Stimulated activated CD4-positive, alpha-beta T cell treated with anti-CD3 and anti-CD28 coated beads, Interleukin-2, amount 100 ng/mL, for 24 hours (primary cell): ENCODE measurements around the gene ATP11A.
A peak's percentile ranks its signal among the peaks of the same experiment; 100 is the strongest.
"Not testable (repeated sequence)": the region's sequence is repeated elsewhere in the genome, so short reads cannot be mapped to it uniquely, and the experiment has no call there.

Experiments used
- DNase-seq, 2 donors: peaks; one replicate each; pipeline ENCODE4 v3.0.0-alpha.2; 2020

Gene ATP11A

DNA sequence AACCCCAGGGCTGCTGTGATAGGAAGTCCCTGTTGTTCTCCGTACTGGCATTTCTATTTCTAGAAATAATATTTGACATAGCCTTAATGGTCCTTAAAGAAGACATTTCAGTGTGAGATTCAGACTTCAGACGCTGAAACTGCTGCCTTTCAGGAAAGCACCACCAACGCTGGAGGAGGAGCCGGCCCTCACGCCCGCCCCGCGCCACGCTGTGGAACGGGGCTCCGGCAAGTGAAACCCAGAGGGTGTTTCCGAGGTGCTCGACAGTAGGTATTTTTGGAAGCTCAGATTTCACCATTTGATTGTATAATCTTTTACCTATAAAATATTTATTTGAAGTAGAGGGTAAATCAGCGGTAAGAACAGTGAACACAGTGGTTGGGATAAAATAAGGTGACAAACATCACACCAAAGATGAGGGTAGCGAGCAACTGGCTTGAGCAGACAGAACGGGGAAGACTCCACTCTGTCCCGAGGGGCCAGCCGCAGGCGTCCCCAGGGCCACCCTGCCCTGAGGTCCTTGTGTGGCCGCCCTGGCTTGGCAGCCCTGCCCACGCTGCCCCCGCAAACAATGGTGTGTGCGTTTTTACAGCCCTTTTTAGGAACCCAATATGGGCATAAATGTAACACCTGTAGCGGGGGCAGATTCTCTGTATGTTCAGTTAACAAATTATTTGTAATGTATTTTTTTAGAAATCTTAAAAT, 193.6 kb downstream of the ATP11A start:
- DNase-seq = no peak

- DNase-seq = not testable (repeated sequence)
Measured at GRCh38 chr13:112884700-112885099, 194.9 kb downstream of the ATP11A start.

DNA sequence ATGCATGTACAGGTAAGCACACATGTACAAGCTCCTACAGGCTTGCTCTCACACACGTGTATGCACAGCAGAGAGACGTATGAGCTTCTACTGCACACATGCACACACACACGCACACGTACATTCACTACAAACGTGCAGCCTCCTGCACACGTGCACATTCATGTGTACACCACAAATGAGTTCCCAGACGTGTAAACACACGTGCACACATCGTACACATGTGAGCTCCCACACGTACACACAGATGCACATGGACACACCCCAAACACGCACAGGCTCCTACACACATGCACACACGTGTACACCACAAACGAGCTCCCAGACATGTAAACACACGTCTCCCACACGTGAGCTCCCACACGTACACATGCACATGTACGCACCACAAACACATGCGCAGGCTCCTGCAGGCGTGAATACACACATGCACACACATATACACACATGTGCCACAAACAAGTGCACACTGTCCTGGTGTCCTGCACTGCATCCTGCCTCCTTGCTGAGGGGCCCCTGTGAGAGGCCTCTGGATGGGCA, 195.5 kb downstream of the ATP11A start:
- DNase-seq = no peak

DNA sequence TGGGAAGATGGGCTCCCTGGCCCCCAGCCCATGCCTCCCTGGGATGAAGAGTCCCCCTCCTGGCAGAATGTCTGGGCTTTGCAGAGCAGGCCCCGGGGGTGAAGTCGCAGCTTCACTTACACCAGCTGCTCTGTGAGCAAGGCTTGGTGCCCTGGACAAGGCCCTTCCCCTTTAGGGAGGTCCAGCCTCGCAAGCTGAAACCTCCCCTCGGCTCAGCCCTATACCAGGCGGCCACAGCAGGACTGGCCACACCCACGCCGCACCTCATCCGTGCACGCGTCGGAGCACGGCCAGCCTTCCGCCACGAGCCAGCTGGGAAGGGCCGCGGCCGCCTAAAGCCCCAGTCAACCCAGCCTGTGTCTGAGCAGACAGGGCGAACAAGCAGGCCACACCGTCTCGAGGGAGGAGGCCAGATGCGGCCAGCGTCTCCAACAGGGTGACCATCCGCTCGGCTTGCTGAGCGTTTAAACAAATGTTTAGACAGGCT, 196.0 kb downstream of the ATP11A start:
- no peak for DNase-seq

- DNase-seq = no peak
Measured at GRCh38 chr13:112887151-112887550, 197.3 kb downstream of the ATP11A start.

GRCh38 chr13:112887557-112887991, 197.7 kb downstream of the ATP11A start:
- DNase-seq = no peak

DNA sequence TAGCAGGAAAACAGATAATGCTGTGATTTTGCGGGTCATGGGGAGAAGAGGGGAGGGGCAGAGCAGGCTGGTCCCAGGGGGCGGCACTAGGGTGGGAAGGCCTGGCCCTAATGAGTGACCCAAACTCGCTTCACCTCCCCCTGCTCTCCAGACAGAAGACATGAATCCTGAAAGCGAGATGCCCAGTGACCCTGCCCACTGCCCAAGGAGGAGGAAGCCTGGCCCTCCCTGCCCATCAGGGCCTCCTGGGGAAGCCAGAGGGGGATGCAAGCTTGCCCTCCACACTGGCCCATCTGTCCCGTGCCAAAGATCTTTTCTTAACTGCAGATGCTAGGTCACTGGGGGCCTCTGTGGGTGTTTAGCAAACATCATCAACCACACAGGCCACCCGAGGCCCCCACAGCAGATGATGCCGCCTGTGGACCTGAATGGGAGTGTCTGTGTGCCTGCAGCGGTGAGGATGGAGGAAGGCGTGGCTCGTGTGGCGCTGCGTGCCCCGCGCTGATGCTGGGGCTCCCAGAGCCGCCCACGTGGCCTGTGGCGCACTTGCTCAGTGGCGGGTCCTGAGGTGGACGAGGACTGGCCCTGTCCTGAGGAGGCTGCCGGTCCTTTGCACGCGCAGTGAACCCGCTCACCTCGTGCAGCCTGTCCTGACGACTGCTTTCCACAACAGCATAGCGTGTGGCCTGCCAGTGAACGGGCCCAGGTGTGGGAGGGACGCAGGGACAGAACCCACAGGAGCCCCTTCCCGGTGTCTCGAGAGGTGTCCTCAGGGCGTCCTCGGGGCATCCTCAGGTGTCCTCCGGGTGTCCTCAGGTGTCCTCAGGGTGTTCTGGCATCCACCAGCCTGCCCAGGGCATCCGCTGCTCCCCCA, 198.6 kb downstream of the ATP11A start:
- DNase-seq = no peak

- no peak for DNase-seq
Measured at GRCh38 chr13:112889351-112890290, 199.8 kb downstream of the ATP11A start.

DNA sequence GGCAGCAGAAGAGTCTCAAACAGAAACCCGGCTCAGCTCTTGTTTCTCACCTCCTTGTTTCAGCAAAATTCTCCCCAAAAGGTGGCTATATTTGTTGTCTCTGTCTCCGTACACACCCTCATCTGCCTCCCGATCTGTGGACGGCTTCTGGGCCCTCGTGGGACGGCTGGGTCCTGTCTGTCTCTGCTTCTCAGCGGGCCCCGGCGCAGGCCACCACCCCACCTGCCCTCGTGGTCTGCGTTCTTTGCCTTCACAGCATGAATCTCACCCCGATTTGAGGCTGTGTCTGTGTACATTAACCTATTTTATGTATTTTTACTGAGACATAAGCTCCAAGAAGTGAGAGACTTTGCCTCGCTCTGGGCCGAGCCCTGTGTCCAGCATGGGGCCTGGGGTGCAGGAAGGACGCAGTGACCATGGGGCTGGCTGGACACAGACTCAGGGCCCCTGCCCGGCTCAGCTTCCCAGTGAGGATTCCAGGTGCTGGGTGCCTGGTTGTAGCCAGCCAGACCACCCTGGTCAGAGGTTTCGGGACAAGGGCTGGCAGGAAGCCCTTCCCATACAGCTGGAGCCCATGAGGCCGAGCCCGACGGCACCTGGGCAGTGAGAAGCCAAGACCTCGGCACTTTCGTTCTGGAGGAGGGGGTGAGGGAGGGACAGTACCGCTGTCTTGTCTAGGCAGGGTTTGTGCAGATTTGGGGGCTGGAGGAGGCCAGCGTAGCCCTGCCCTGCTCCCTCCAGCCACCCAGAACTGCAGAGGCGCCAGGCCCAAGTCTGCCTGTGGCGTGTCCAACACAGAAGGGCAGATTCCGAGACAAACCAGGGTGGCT, 200.7 kb downstream of the ATP11A start:
- no peak for DNase-seq

- no peak for DNase-seq
Measured at GRCh38 chr13:112891477-112892401, 201.9 kb downstream of the ATP11A start.

DNA sequence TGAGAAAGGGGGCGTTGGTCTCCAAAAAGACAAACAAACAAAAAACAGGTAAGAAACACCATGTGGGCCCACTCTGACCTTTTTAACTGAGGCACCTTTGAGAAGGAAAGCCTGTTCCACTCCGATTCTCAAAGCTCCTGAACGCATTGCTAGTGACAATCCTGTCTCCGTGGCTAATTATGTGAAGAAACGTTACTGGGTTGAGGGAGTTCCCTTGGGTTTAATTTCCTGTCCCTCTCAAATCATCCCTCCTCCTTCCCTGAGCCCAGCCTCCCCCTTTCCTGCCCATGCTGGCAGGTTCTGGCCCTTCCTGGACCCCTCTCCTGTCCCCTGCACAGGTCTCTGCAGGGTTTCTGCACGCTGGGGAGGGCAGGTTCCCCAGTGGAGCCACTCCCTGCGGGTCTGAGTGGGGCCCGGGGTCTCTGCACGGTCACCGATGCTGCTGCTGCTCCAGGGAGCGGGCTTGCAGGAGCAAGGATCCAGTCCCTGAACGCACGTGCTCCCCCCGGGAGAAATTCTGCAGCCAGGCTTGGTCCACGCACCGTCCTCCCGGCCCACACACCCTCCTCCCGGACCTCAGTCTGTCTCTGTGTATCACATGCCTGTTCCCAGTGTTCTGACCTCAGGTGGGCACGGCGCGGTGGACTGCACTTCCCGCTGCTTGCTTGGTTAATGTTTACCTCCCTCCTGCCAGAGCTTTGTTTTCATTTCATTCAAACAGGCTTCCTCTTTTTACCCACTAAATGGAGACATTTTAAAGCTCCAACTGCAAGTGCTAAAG, 202.8 kb downstream of the ATP11A start:
- DNase-seq = no peak

DNA sequence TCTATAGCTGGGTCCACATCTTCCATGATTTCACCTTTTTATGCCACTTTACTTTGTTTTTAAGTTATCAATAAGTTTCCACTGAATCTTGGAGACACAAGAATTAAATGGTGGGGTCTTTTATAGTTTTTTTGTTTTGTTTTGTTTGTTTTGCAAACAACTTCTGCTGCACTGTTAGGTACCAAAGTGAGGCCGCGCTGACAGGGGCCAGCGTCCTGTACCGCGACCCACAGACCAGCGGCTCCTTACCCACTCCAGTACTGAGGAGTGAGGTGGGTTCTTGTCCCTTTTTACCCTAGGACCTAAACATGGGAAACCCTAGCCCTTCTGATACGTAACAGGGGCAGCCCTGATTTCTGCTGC, 203.3 kb downstream of the ATP11A start:
- DNase-seq = no peak

DNA sequence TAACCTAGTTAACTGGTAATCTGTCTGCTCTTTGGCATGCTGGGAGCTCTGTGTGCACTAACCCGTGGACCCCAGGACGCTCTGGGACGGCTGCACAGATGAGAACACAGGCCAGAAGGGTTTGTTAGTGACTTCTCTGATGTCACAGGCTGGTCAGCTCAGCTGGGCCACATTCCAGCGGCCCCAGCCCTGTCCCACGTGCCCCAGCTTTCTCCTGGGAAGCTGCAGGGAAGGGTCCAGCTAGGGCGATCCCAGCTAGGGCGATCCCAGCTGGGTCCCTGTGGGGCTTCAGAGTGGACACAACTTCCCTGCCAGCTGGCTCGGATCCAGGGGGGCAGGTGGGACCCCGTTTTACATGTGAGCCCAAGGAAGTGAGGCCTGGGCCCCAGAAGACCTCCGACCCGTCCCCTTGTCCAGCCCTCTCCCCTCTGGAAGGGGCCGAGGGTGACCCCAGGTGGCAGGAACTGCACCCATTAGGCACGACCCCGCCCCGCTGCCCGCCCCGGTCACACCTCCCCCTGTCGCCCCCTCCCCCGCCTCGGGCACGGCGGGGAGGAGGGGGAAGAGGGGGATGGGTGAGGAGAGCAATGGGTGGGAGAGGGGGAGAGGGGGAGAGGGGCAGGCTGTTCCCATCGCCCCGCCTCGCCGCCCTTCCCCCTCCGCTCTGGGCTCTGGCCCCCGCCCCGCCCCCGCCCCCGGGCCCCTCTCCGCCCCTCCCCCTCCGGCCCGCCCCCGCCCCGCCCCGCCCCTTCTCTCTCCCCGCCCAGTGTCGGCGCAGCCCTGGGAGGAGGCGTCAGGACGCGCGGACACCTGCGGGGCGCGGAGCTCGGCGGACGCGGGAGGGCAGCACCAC, 204.0 kb downstream of the ATP11A start:
- peak in 1 of 2 donors; percentile 34 for DNase-seq

GRCh38 chr13:112894423-112894672, 204.5 kb downstream of the ATP11A start:
- no peak for DNase-seq

GRCh38 chr13:112894673-112895481, 205.0 kb downstream of the ATP11A start:
- no peak for DNase-seq

DNA sequence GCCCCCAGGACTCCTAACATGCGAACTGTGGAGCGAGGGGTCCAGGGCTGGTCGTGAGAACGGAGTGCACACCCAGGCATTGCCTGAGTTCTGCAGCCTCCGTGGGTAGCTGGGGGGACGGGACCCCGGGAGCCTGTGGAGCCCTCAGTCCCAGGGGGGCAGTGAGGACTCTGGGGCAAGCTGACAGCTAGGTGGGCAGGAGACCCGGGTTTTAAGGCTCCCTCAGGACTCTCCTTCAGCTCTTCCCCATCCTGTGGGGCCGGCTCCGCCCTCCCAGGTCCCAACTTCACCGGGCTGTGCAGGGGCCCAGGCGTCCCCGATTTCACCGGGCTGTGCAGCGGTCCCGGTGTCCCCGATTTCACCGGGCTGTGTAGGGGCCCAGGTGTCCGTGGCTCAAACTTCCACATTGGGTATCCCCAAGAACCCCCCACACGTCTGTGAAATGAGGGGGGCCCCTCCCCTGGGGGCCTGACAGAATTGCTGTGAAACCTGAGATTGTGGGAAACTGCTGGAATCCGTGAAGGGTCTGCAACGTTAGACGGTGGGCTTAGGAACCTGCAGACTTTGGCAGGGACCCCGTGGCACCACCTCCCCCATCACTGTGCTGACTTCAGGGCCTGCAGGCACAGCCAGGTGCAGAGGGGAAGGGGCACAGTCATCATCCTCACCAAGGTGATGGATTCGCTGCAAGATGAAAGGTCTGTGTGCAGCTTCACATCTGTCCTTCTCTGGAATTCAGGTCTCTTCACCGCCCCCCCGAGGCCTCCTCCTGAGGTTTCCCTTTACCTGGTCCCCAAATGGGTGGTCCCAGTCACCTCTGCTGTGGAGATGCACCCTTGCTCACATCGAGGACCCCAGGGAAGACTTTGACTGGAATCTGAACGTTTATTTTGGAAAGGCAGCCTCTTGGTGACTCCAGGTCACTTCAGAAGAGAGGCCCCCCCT, 206.0 kb downstream of the ATP11A start:
- DNase-seq = no peak
